Measurements from ENCODE around the gene PLCB3.

The PLCB3 gene

DNA sequence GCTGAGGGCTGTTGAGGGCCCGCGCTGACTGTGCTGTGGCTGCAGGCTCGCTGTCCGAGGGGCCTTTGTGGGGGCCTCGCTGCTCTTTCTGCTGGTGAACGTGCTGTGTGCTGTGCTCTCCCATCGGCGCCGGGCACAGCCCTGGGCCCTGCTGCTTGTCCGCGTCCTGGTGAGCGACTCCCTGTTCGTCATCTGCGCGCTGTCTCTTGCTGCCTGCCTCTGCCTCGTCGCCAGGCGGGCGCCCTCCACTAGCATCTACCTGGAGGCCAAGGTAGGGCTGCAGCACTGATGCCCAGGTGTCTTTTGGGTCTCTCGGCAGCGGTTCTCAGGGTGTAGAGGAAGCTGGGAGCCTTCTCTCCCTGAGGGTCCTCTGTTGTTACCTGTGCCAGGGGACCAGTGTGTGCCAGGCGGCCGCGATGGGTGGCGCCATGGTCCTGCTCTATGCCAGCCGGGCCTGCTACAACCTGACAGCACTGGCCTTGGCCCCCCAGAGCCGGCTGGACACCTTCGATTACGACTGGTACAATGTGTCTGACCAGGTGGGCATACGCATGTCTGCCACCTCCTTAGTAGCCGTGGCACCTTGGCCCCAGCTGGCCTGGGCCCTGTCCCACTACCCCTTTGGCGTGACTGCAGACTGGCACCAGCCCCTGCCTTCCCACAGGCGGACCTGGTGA lies 36.5 kb downstream of the PLCB3 start:
- DNase-seq (ENCODE audit: low spot score) = no peak

DNA sequence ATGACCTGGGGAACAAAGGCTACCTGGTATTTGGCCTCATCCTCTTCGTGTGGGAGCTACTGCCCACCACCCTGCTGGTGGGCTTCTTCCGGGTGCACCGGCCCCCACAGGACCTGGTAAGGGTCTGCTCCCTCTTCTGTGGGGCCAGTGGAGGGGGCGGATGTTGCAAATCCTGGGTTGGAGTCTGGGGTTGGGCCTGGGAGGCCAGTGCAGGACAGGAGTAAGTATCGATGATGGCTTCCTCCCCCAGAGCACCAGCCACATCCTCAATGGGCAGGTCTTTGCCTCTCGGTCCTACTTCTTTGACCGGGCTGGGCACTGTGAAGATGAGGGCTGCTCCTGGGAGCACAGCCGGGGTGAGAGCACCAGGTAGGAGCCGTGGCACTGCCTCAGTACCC lies 37.0 kb downstream of the PLCB3 start:
- DNase-seq (ENCODE audit: low spot score) = no peak

DNA sequence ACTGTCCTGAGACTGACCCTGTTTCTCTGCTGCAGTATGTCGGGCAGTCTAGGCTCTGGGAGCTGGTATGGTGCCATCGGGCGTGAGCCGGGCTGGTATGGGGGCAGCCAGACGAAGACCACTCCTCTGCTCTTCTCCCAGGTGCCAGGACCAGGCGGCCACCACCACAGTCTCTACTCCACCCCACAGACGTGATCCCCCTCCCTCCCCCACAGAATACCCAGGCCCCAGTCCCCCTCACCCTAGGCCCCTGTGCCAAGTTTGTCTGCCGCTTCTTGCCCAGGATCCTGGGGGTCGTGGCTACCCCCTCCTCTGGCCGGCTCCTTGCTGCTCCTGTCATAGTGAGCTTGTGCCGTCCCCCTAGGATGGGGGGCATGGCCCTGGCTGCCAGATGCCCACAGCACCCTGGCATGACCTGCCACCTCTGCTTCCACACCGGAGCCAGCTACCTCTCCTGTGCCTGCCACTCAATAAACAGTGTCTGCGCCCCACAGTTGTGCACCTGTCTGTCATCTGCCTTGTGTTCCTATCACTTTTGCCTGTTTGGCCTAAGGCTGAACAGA lies 37.8 kb downstream of the PLCB3 start:
- no peak for DNase-seq (ENCODE audit: low spot score)

DNA sequence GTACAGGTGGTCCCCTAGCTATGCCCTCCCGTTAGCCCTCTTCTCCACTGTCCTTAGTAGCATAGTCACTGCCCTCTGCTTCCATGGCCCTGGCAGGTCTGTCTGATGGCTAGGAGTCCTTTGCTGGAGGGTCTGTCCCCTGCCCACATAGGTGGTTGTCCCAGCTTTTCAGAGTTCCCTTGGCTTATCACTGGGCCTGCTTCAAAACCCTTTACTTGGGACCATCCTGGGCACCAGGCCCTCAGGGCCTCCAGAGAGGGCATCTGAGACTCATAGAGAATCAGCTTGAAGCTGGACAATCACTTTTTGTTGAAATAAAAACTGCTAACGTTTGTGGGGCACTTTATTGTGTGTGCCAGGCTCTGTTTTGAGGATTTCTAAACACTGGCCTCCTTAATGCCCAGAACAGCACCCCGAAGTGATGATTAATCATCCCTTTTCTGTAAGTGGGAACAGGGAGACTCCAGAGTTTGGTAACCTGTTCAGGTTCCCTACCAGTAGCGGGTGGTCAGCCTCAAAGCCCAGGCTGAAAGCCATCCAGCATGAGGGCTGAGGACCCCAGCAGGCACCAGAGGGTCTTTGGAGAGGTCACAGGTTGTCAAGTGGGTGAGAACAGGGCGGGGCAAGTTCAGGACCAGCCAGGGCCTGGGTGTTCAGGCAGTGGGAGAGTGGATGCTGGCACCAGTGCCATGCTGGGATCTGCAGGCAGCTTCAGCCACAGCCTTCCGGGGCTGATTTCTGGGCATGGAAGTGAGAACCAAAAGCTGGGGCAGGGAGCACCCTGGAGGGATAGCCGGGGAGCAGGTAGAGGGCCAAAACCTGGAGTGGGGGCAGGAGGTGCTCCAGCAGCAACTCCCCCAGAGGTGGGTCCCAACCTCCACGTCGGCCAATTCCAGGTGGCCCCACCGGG lies 39.3 kb downstream of the PLCB3 start:
- no peak for DNase-seq (ENCODE audit: low spot score)

DNA sequence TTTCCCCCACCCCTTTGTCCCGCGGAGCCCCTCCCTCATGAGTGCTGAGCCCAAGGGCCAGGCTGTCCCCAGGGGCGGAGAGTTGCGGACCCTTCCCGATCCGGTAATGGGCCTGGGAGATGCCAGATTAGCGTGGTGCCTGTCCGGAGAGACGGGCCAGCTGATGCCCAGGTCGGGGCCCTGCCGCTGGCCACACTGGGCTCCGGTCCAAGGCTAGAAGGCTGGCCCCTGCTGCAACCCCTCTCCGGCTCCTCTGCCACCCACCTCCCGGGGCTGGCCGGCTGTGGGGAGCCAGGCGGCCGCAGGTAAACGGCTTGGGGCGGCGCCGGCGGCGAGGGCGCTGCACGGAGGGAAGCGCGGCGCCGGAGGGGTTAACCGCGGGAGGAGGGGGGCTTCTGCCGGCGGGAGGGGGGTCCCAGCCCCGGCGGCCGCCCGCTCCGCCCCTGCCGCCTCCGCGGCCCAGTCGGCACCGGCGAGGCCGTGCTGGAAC lies 40.0 kb downstream of the PLCB3 start, which contains the start of gene KCNK4:
Gene KCNK4 (plus strand): TSS at position 41 of the 490 bp plus-strand sequence. CDS start 1,717 bp downstream, outside the sequence.
- DNase-seq (ENCODE audit: low spot score) = no peak

DNA sequence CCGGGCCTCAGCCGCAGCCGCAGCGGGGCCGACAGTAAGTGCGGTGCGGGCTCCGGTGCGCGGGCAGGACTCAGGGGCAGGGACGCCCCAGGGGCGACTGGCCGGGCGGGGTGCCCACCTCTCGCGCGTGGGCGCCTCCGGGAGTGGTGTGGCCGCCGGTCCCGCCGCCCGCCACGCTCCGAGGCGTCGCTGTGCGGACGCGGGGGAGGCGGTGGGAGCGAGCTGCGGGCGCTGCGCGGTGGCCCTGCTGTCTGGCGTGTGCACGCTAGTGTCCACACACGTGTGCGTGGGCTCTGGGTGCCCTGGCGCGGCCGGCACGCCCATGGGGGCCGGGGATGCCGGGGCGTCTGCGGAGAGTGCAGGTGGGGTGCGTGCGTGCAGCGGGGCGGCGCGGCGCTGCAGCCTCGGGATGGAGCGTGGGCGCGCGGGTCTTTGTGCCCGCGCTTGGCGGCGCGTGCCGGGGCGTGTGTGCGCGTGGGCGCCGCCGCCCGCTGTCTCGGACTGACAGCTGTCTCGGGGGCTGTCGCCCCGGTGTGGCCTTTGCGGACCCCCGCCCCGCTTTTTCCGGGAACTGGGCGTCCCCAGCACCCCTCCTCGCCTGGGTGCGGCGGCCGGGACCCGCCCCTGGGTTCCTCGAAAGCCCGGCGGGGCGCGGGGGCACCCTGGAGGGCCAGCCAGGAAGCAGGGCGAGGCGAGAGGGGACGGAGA lies 40.6 kb downstream of the PLCB3 start:
- no peak for DNase-seq (ENCODE audit: low spot score)

DNA sequence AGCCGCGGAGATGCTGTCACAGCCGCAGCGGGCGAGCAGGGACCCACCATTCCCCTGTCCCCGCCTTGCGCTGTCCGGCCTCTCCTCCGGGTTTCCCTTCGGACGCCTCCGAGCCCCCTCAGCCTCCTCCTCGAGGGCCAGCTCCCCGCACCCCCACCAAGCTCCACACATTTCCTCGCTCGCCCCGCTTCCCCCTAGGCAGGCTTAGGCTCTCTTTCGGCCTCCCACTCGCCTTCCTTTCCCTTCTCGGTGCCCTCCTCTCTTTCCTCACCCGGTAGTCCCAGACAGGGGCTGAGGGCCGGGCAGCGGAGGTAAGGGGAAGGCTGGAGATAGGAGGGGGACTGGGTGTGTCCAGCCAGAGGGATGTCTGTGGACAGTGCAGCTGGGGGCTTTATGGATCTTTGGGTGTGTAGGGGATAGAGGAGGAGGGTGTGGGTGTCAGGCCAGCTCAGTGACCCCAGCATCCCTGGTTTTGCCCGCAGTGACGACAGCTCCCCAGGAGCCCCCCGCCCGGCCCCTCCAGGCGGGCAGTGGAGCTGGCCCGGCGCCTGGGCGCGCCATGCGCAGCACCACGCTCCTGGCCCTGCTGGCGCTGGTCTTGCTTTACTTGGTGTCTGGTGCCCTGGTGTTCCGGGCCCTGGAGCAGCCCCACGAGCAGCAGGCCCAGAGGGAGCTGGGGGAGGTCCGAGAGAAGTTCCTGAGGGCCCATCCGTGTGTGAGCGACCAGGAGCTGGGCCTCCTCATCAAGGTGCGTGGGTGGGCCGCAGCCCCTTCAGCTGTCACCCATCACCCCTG lies 41.3 kb downstream of the PLCB3 start:
- no peak for DNase-seq (ENCODE audit: low spot score)

DNA sequence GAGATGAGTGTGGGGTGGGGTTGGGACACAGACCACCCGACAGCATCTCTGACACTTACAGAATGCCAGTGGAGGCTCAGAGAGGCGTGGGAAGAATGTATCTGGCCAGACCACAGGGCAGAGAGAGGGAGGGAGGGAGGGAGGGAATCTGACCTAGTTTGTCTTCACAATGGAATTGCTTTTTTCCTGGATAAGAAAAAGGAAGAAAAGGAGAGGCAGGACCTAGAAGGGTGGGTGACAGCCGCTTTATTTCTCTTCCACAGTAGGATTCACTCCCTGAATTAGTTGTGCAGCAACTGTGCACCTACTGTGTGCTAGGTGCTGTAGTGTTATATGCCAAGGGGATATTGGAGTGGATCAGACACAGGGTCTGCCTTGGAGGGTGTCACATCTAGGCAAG lies 43.4 kb downstream of the PLCB3 start:
- DNase-seq (ENCODE audit: low spot score) = no peak

DNA sequence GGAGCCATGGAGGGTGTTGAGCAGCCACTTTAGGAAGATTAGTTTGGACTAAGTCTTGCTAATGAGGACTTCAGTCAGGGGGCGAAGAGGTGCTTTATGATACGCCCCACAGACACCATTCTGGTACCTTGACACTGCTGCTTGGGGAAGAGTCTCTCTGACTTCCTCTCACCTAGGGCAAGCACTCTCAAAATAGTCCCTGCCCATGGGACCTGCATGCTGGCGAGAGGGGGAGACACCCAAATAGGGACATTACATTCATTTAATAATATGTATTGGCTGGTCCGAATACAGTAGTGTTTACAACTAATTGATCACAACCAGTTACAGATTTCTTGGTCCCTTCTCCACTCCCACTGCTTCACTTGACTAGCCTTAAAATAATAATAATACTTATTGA lies 44.4 kb downstream of the PLCB3 start:
- no peak for DNase-seq (ENCODE audit: low spot score)

DNA sequence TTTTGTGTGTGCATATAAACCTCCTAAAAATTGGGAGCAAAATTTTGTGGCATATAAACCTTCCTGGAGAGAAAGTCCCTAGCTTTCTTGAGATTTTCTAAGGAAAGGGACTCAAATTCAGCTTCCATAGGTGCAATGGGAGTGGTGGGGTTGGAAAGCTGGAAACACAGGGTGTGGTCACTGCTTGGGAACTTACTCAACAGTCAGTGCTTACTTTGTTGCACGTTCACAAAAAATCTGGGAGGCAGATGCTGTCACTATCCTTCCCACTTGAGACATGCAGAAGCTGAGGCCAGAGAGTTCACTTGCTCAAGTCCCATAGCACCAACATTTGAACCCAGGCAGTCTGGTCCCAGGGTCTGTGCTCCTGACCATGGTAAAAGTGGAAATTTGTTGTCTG lies 44.9 kb downstream of the PLCB3 start:
- DNase-seq (ENCODE audit: low spot score) = no peak

DNA sequence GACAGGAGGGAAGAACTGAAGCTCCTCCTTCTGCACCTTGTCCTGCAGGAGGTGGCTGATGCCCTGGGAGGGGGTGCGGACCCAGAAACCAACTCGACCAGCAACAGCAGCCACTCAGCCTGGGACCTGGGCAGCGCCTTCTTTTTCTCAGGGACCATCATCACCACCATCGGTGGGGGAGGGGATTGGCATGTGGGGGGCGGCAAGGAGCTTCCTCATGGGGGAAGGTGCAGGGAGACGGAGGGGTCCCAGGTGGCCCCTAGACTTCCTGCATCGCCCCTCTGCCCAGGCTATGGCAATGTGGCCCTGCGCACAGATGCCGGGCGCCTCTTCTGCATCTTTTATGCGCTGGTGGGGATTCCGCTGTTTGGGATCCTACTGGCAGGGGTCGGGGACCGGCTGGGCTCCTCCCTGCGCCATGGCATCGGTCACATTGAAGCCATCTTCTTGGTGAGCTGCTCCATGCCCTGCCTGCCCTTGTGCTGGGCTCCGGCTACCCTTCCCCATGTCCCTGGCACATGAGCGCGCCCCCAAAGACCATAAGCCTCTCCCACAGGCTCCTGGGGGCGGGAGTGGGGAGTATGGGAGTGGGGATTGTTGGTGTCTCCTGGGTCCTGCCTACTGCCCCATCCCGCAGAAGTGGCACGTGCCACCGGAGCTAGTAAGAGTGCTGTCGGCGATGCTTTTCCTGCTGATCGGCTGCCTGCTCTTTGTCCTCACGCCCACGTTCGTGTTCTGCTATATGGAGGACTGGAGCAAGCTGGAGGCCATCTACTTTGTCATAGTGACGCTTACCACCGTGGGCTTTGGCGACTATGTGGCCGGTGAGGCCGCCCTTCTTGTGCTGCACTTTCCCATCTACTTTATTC lies 45.7 kb downstream of the PLCB3 start:
- no peak for DNase-seq (ENCODE audit: low spot score)

DNA sequence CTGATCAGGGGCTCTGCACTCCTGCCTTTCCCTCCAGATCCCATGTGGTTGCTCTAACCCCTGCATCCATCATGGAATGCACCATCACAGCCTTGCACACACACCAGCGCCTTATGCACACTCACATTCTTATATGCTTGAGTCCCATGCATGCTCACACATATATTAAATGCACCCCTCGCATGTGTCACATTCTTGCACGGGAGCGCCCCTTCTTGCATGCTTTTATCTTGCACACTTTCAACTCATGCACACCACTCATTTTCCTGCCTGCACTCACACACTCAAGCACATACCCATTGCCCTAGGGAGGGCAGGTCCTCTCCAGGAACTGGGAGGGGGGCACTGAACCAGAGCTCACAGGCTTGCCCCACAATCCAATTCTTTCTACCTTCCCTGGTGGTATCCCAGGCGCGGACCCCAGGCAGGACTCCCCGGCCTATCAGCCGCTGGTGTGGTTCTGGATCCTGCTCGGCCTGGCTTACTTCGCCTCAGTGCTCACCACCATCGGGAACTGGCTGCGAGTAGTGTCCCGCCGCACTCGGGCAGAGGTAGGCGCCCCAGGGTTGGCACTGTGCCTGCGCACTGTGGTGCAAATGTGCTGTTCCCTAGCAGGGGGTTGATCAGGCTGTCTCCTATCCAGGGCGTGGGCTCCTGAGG lies 46.5 kb downstream of the PLCB3 start:
- DNase-seq (ENCODE audit: low spot score) = no peak

DNA sequence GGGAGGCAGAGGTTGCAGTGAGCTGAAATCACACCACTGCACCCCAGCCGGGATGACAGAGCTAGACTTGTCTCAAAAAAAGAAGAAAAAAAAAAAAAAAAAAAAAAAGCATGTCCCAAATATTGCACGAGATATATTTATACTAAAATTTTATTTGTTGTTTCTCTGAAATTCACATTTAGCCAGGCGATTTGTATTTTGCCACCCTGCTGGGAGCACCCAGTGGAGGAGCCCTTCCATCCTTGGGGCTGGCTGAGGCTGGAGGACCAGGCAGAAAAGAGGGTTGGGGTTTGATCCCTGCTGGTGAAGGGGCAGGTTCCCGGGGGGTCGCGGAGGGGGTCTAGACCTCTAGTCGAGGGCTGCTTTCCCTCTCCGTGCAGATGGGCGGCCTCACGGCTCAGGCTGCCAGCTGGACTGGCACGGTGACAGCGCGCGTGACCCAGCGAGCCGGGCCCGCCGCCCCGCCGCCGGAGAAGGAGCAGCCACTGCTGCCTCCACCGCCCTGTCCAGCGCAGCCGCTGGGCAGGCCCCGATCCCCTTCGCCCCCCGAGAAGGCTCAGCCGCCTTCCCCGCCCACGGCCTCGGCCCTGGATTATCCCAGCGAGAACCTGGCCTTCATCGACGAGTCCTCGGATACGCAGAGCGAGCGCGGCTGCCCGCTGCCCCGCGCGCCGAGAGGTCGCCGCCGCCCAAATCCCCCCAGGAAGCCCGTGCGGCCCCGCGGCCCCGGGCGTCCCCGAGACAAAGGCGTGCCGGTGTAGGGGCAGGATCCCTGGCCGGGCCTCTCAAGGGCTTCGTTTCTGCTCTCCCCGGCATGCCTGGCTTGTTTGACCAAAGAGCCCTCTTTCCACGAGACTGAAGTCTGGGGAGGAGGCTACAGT lies 47.9 kb downstream of the PLCB3 start:
- DNase-seq (ENCODE audit: low spot score) = no peak

DNA sequence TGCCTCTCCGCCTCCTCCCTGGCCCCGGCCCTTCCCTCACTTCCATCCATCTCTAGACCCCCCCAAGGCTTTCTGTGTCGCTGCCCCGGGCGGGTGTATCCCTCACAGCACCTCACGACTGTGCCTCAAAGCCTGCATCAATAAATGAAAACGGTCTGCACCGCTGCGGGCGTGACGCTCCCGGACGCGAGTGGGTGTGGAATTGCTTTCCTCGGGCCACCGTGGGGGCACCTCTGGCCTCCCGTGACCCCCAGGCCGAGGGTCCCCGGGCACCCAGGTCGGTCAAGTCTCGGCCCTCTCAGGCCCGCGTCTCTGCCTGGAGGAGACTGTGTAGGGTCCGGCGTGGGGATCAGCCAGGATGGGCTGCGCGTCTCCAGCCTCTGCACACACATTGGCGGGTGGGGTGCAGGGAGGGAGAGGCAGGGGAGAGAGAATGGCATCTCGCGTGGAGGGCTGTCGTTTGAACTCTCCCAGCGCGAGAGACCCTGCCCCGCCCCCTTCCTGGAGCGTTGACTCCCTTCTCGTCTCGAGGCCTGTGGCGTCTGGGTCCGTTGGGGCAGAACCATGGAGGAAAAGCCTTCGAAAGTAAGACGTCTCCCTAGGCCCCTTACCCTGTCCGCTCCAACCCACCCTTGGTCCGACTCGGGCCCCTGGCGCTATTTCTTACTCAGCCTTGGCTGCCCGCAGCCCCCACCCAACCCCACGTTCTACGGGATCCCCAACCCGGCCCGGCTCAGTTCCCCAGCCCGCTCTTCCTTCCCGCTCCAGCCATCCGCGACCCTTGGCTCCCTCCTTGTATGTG lies 48.7 kb downstream of the PLCB3 start, which contains the start of gene CATSPERZ:
Gene CATSPERZ (plus strand): TSS at position 512 of the 802 bp plus-strand sequence. CDS start 53 bp downstream, at position 565.
- no peak for DNase-seq (ENCODE audit: low spot score)

DNA sequence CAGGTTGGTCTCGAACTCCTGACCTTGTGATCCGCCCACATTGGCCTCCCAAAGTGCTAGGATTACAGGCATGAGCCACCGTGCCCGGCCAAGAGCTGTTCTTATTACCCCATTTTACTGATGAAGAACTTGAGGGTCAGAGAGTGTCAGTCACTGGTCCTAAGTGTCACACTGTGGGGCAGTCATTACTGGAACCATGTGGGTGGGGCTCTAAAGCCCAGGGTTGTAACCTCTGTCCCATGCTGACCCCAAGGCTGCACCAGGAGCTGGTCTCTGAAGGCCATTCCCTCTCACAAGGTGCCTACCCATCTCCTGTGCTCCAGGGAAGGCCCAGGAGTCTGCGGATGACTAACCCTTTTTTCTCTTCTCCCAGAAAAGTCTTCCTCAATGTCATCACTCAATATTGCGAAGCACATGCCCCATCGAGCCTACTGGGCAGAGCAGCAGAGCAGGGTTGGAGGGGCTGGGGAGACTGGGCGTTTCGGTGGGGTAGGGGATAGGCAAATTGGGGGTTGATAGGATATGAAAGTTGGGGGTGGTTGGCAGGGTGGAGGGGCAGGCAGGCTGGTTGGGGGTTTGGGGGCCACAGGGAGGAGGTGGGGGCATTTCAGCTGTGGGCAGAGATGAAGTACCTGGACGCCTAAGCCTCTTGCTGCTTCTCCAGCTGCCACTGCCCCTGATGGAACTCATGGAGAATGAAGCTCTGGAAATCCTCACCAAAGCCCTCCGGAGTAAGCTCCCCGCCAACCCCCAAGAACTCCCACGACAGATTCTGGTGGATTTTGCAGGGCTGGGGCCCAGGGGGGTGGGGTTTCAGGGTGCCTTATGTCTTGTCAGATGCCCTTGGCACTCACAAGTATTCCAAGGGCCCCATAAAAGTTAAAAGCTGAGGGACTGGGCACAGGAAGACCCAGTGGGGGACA lies 52.0 kb downstream of the PLCB3 start:
- DNase-seq (ENCODE audit: low spot score) = no peak

DNA sequence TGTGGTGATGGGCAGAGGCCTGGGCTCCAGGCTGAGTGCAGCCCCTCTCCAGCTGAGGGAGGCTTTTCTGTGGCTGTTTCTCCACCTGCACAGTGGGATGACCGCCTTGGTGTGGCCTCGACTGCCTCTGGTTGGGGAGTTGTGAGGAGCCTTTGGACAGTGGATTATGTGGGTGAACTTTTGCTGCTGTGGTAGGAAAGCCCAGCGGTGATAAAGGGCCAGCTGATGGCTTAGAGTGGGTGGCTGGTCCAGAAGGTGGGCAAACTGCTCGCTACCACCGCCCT lies 52.6 kb downstream of the PLCB3 start:
- DNase-seq (ENCODE audit: low spot score) = no peak

Measured in HuH-7.5 (cell line).